HG02642 (cell line): ENCODE measurements around the gene TAOK1.
A peak's percentile ranks its signal among the peaks of the same experiment; 100 is the strongest.
"Not testable (repeated sequence)": the region's sequence is repeated elsewhere in the genome, so short reads cannot be mapped to it uniquely, and the experiment has no call there.

Experiments used
- ATAC-seq: cut with Tn5 transposase; IDR thresholded peaks from one replicate; pipeline ENCODE4 v1.9.1; 2021; ENCODE audit warnings: mild to moderate bottlenecking; ENCODE audit not compliant: unreplicated experiment, poor library complexity

The TAOK1 gene

DNA sequence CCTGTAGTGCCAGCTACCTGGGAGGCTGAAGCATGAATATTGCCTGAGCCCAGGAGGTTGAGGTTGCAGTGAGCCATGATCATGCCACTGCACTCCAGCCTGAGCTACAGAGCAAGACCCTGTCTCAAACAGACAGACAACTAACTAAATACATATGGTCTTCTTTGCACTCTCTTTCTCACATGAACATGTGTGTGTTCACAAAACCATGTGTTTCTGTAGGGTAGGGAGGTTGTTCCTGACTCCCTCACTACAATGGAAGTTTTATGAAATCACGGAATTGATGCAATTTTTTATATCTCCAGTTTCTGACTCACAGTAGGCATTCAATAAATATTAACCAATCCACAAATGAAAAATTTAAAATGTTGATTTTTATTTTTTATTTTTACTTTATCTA, 128.2 kb downstream of the TAOK1 start:
- ATAC-seq, result no peak

DNA sequence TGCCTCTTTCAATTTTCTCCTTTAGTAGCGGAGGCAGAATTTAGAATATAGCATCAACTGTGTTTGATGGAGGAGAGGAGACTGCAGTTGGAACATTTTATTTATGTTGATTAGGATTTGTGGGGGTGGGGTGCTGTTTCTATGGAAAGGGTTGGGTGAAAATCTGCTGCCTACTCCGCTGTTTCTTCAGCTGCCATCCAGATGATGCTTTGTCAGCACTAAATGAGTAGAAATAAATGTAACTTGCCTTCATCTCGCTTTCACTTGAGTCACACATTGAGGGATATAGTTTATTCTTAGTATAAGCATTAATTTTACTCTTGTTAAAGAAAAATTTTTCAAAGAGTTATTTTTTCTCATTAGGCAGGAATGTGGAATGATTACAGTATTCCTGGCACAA, 134.5 kb downstream of the TAOK1 start:
- no peak for ATAC-seq

GRCh38 chr17:29526322-29526721, 136.2 kb downstream of the TAOK1 start:
- no peak for ATAC-seq

GRCh38 chr17:29533976-29534375, 143.8 kb downstream of the TAOK1 start:
- ATAC-seq, result no peak

- ATAC-seq, result no peak
Measured at GRCh38 chr17:29544066-29544465, 153.9 kb downstream of the TAOK1 start.

GRCh38 chr17:29546085-29546484, 155.9 kb downstream of the TAOK1 start:
- no peak for ATAC-seq

DNA sequence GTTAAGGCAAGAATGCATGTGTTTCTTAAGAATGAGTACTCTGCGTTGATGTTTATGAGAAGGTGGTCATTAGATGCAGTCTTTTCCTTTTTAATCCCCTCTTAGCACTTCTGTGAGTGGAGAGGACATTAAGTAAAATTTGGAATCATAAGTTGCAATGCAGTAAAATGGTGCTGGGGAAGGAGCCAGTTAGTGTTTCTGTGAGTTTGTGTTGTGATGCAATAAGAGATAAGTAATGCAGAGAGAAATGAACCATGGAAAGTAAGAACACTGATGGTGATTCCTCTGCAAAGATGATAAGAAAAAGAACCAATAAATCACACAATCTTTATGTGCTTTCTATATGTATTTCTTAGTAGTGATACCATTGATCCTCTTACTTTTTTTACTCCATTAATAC, 156.7 kb downstream of the TAOK1 start:
- ATAC-seq, result no peak

DNA sequence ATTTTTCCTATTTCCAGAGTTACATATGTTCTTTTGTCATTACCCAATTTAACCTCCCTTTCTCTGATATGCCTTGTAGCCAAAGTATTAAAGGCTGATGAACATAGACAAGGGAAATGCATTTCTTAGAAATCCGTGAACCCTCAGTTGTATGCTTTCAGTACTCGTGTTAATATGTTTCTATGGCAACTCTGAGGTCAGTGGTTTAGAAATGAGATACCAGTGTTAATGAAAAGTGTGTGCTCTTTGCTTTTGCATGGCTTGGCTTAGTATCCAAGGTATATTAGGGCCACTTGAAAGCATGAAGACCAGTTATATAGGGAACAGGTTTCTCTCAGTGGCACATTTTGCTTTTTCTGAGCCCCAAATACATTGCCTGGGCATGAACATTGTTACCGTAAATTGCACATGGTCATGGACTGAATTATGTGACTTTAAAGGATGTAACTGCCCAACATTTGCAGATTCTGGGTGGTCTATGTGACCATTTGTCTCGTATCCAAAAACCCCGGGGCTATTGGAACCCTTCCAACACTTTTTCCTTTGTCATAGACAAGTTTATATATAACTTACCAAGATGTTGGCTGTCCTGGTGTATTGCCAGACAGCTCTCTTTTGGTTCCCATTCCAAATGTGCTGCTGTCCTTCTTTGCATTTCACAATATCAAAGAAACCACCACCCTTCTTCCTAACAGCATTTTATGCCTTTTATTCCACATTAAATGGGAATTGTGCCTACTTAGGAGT, 159.2 kb downstream of the TAOK1 start:
- no peak for ATAC-seq

GRCh38 chr17:29555840-29556239, 165.7 kb downstream of the TAOK1 start:
- no peak for ATAC-seq

GRCh38 chr17:29557085-29557738, 167.0 kb downstream of the TAOK1 start:
- no peak for ATAC-seq

GRCh38 chr17:29557739-29558116, 167.6 kb downstream of the TAOK1 start:
- no peak for ATAC-seq

- ATAC-seq, result not testable (repeated sequence)
Measured at GRCh38 chr17:29558139-29558538, 168.0 kb downstream of the TAOK1 start.

DNA sequence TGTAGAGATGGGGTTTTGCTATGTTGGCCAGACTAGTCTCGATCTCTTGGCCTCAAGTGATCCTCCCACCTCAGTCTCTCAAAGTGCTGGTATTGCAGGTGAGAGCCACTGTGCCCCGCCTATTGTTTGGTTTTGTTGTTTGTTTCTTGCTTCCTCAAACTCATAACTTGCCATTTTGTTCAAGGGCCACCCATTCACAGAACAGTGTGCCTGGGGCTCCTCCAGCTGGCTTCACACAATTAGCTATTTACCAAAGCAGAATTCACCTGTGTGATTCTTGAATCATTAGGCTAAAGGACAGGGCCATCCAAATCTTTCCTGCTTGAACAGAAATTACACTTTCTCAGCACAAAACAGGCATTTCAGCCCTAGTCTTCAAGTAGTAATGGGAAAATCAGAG, 169.5 kb downstream of the TAOK1 start:
- ATAC-seq, result no peak

GRCh38 chr17:29560316-29560715, 170.2 kb downstream of the TAOK1 start:
- no peak for ATAC-seq

- no peak for ATAC-seq
Measured at GRCh38 chr17:29561554-29562517, 171.7 kb downstream of the TAOK1 start.

DNA sequence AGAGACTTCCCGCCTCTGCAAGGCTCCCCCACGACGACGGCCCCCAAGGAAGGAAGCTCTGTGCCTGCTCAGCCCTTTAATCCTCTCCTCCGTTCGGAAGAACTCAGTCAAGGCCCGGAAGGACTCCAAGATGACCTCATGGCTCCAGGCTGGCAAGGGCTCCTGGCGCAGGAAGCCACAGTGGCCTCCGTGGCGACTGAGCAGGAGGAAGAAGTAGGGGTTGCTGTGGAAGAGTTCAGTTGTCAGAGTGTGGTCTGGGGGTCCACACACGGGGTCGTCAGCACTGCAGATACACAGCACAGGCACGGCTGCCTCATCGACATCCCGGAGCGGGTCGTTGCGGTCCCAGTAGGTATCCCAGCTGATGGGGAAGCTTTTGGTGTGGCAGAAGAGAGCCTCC, 172.5 kb downstream of the TAOK1 start:
- ATAC-seq, result no peak

DNA sequence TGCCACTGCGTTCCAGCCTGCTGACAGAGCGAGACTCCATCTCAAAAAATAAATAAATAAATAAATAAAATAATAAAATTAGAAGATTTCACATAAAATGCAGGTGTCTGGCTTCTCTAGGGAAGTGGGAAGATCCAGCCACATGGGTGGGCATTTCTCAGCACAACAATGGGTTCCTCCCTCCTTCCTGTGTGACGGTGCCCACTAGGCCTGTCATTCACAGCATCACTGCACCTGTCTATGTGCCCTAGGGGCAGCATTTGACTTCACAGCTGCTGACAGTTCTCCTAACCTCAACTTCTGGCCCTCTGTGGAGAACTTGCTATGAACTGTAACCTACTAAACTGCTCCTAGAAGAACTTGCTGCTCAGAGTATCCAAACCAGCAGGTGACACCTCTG, 173.7 kb downstream of the TAOK1 start:
- ATAC-seq, result no peak

DNA sequence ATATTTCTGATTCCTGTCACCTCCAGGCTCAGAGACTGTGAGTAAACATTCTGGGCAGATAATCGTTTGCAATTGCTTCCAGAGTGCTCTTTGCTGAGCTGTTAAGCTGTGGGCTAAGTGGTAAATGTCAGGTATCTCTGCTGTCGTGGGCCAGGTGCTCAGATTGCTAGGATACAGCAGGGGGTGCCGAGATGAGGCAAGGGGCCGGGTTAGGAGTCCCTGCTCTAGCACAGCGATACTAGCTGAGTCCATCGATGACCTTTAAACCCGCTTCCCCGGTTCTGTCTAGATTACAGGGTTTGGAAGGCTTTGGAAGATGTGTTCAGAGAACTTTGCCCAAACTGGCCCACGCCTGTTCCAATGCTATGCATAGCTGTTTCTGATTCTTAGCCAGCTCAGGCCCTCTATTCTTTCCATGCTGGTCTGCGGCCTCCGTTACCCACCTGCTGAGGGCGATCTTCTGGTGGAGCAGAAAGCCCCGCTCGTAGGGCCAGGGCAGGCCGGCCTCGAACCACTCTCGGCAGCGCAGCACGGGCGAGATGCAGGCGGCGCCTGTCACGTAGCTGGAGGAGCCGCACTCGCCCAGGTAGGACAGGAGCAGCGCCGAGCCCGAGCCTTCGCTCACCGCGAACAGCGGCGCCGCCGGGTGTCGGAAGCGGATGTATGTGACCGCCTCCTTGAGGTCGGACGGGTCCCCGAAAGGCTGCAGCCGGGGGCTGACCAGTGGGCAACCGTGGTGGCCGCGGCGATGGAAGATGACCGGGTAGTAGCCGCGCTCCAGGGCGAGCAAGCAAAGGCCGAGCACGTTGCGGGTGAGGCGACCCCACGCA, 175.7 kb downstream of the TAOK1 start:
- no peak for ATAC-seq

DNA sequence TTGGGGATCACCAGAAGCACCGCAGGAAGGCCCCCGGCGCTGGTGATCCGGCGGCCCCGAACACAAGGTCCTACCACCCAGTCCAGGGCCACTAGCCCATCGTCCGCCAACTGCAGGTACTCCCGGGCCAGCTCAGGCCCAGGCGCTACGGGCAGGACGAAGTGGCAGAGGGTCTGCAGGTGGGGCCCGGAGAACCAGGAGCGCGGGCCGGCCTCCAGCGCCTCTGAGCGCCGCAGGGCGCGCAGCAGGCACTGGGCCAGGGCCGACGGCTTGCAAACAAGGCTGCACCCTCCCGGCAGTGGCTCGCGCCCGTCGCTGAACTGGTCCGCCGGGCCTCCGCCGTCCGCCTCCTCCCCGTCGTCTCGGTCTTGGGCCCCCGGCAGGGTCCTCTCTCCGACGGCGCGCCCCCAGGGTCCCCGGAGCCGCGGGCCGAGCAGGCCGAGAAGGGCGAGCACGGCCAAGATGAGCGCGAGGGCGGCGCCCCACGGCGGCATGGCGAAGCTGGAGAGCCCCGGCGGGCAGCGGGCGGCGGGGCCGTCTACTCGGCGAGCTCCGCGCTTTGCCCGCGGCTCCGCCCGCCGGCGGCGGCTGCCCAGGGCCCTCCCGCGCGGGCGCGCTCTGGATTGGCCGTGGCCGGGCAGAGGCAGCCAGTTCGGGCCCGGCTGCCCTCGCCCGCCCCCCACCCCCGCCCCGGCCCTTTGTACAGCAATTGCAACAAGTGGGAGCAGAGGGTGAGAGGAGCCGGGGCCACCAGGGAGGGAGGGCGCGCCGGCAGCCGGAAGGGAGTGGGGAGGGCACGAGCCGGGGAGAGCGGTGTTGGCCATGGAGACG, 176.5 kb downstream of the TAOK1 start, which contains the start of gene ABHD15:
Gene ABHD15 (minus strand): TSS at position 565 of the 831 bp plus-strand sequence. CDS start 71 bp downstream, at position 494.
- peak; percentile 27 for ATAC-seq
